Measurements from ENCODE around the gene TMEM179. TPM values are rescaled to one million over a fixed set of nuclear protein-coding genes. Genes with fewer than 3 reads are reported as not detected.
"Not testable (repeated sequence)": the region's sequence is repeated elsewhere in the genome, so short reads cannot be mapped to it uniquely, and the experiment has no call there.

The TMEM179 gene
- total RNA-seq, 1 experiment from 2014 or later = not detected

DNA sequence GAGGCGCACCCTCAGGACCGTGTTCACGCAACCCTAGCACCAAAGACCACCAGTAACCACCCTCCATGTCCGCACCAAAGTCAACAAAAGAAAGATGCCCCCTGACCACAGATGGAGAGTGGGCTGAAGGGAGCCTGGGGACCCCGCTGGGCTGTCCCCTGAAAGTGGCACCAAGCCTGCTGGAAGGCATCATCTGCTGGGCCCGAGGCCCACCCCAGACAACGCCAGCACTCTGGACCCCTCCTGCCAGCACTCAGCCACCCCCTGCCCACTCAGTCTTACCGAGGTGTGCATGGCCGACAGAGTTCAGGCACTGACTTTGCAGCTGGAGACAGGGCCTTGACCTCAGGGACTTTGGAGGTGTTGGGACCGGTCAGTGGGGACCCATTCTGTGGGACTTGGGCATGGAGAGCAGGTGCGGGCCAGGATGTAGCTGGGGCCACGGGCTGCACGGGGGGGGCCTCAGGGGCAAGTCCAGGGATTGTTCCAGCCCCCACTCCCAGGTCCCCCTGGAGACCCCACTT lies 34.4 kb upstream of the TMEM179 start:
- no TSS peak for BruUV-seq (replicated peaks)
- Mint-ChIP-seq H3K36me3 (ENCODE audit: insufficient read depth, unreplicated experiment) (peaks cover 4% of the 10 kb centered on the region), H3K9me3 (ENCODE audit: low read depth, unreplicated experiment) (no peaks in the 10 kb centered on the region), H3K4me1 (ENCODE audit: low read depth, unreplicated experiment) (peaks cover 24% of the 10 kb centered on the region), H3K27ac (ENCODE audit: unreplicated experiment) (no peak overlapping the region), H3K4me3 (ENCODE audit: low read depth, unreplicated experiment) (no peak overlapping the region), H3K27me3 (ENCODE audit: unreplicated experiment) (peaks cover 79% of the 10 kb centered on the region)
- DNase-seq = no peak
- CTCF ChIA-PET = no interaction called here
- intact Hi-C loops (cut with micrococcal nuclease; ENCODE audit: unreplicated experiment) = loop anchor here (10.0 kb wide), 1 partner anchor 504 kb away; the partner anchor contains the start of gene KIF26A
- TF ChIP-seq, protein P1, sequence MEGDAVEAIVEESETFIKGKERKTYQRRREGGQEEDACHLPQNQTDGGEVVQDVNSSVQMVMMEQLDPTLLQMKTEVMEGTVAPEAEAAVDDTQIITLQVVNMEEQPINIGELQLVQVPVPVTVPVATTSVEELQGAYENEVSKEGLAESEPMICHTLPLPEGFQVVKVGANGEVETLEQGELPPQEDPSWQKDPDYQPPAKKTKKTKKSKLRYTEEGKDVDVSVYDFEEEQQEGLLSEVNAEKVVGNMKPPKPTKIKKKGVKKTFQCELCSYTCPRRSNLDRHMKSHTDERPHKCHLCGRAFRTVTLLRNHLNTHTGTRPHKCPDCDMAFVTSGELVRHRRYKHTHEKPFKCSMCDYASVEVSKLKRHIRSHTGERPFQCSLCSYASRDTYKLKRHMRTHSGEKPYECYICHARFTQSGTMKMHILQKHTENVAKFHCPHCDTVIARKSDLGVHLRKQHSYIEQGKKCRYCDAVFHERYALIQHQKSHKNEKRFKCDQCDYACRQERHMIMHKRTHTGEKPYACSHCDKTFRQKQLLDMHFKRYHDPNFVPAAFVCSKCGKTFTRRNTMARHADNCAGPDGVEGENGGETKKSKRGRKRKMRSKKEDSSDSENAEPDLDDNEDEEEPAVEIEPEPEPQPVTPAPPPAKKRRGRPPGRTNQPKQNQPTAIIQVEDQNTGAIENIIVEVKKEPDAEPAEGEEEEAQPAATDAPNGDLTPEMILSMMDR (IDR thresholded peaks at IDR 0.05; ENCODE audit: unreplicated experiment) = no peak

DNA sequence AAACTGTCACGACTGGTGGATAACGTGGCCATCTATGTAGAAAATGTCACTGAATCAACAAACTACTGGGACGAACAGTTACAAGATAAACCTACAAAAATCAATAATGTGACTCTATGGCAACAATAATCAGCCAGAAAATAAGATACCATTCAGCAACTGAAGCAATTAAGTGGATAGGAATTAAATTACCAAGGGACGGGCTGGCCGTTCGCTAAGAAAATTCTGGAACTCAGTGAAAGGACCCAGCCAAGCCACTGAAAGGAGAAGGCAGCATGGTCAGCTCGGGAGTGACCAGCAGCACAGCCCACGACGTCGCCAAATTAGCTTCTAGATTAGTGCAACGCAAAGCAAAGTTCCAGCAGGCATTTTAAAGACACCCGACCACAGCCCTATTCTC lies 33.6 kb upstream of the TMEM179 start:
- H3K27me3 Mint-ChIP-seq (ENCODE audit: unreplicated experiment) = peaks cover 79% of the 10 kb centered on the region
- intact Hi-C loops (cut with micrococcal nuclease; ENCODE audit: unreplicated experiment) = loop anchor here (10.0 kb wide), 1 partner anchor 503 kb away; the partner anchor contains the start of gene KIF26A
- CTCF ChIA-PET = no interaction called here
- peaks cover 4% of the 10 kb centered on the region for H3K36me3 Mint-ChIP-seq (ENCODE audit: insufficient read depth, unreplicated experiment)
- no peak overlapping the region for H3K4me3 Mint-ChIP-seq (ENCODE audit: low read depth, unreplicated experiment)
- no peak overlapping the region for H3K27ac Mint-ChIP-seq (ENCODE audit: unreplicated experiment)
- BruUV-seq (replicated peaks) = no TSS peak
- no peaks in the 10 kb centered on the region for H3K9me3 Mint-ChIP-seq (ENCODE audit: low read depth, unreplicated experiment)
- TF ChIP-seq, protein P1 (IDR thresholded peaks at IDR 0.05; ENCODE audit: unreplicated experiment) = no peak
- H3K4me1 Mint-ChIP-seq (ENCODE audit: low read depth, unreplicated experiment) = peaks cover 24% of the 10 kb centered on the region
- no peak for DNase-seq

DNA sequence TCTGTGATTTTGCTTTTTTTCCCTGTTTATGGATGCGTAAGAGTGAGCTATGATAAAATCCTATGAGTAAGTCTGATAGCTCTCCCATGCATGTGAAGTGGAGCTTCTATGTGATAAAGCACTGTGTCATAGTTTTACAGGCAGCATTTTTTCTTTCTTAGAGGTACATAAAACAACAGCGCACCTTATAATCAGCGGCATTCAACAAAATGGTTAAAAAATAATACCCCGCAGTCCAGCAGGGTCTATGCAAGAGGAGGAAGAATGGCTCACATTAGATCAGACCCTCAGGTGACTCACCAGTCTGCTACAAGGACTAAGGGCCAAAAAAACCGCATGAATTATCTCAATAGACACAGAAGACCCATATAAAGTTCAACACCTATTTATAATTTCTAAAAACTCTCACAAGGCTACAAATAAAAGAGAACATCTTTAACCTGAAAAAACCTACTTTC lies 33.0 kb upstream of the TMEM179 start:
- Mint-ChIP-seq H3K27me3 (ENCODE audit: unreplicated experiment) (peaks cover 79% of the 10 kb centered on the region), H3K27ac (ENCODE audit: unreplicated experiment) (no peak overlapping the region), H3K36me3 (ENCODE audit: insufficient read depth, unreplicated experiment) (peaks cover 4% of the 10 kb centered on the region), H3K4me1 (ENCODE audit: low read depth, unreplicated experiment) (peaks cover 24% of the 10 kb centered on the region), H3K9me3 (ENCODE audit: low read depth, unreplicated experiment) (no peaks in the 10 kb centered on the region), H3K4me3 (ENCODE audit: low read depth, unreplicated experiment) (no peak overlapping the region)
- BruUV-seq (replicated peaks) = no TSS peak
- CTCF ChIA-PET = no interaction called here
- no peak for DNase-seq
- TF ChIP-seq, protein P1 (IDR thresholded peaks at IDR 0.05; ENCODE audit: unreplicated experiment) = no peak
- intact Hi-C loops (cut with micrococcal nuclease; ENCODE audit: unreplicated experiment) = loop anchor here (10.0 kb wide), 1 partner anchor 503 kb away; the partner anchor contains the start of gene KIF26A

DNA sequence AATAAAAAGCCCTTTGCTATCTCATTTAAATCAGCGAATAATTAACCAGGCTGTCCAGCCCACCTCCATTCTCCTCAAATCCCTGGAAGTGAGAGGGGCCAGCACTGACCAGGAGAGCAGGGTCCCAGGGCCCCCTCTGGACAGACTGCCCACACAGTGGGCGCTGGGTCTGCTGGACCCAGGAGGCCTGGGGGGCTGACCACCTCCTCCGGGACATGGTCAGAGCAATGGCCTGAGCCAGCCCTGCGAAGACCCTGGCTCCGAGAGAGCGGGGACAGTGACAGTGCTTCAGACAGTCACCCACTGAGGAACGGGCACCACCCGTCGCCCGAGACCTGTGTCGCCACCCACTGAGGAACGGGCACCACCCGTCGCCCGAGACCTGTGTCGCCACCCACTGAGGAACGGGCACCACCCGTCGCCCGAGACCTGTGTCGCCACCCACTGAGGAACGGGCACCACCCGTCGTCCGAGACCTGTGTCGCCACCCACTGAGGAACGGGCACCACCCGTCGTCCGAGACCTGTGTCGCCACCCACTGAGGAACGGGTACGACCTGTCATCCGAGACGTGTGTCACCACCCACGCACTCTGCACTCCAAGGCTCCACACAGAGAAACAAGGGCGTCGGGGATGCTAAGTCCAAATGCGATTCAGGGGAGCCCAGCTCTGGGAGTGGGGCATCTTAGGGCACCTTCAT lies 32.4 kb upstream of the TMEM179 start:
- BruUV-seq (replicated peaks) = not testable (repeated sequence)

DNA sequence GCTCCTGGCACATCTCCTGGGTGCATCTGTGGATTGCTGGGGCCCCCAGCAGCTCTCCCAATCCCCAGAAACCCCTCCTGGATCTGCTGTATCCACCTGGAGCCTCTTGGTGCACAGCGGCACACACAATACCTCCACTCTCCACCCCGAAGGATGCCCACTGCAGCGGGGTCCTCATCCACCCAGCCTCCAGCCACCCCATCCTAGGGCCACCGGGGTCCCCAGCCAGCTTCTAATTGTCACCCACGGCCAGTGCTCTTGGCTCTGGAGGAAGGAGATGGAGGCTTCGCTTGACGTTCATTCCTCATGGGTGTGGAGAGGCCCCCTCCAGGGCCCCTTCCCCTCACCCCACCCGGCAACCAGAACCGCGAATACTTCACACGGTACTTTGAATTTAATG lies 31.6 kb upstream of the TMEM179 start:
- CTCF ChIA-PET = no interaction called here
- H3K4me1 Mint-ChIP-seq (ENCODE audit: low read depth, unreplicated experiment) = peaks cover 24% of the 10 kb centered on the region
- H3K27me3 Mint-ChIP-seq (ENCODE audit: unreplicated experiment) = peaks cover 91% of the 10 kb centered on the region
- intact Hi-C loops (cut with micrococcal nuclease; ENCODE audit: unreplicated experiment) = loop anchor here (10.0 kb wide), 1 partner anchor 501 kb away; the partner anchor contains the start of gene KIF26A
- no TSS peak for BruUV-seq (replicated peaks)
- peaks cover 4% of the 10 kb centered on the region for H3K36me3 Mint-ChIP-seq (ENCODE audit: insufficient read depth, unreplicated experiment)
- no peaks in the 10 kb centered on the region for H3K9me3 Mint-ChIP-seq (ENCODE audit: low read depth, unreplicated experiment)
- H3K4me3 Mint-ChIP-seq (ENCODE audit: low read depth, unreplicated experiment) = no peak overlapping the region
- DNase-seq = no peak
- no peak overlapping the region for H3K27ac Mint-ChIP-seq (ENCODE audit: unreplicated experiment)
- TF ChIP-seq, protein P1 (IDR thresholded peaks at IDR 0.05; ENCODE audit: unreplicated experiment) = no peak

More for the DNA sequence above, 32.4 kb upstream of the TMEM179 start:
- H3K36me3 Mint-ChIP-seq (ENCODE audit: insufficient read depth, unreplicated experiment); CTCF ChIA-PET; H3K27ac Mint-ChIP-seq (ENCODE audit: unreplicated experiment); H3K4me3 Mint-ChIP-seq (ENCODE audit: low read depth, unreplicated experiment); DNase-seq; H3K9me3 Mint-ChIP-seq (ENCODE audit: low read depth, unreplicated experiment): not testable (repeated sequence)
- Mint-ChIP-seq H3K4me1 (ENCODE audit: low read depth, unreplicated experiment) (peaks cover 24% of the 10 kb centered on the region), H3K27me3 (ENCODE audit: unreplicated experiment) (peaks cover 83% of the 10 kb centered on the region)
- intact Hi-C loops (cut with micrococcal nuclease; ENCODE audit: unreplicated experiment) = loop anchor here (10.0 kb wide), 1 partner anchor 502 kb away; the partner anchor contains the start of gene KIF26A

Data from Calu3 (cell line).